GM21576 (cell line): Measurements from ENCODE around the gene SLC25A18.

Source experiments
- ATAC-seq: cut with Tn5 transposase; IDR thresholded peaks from one replicate; pipeline ENCODE4 v1.9.1; 2021; ENCODE audit warnings: mild to moderate bottlenecking, moderate library complexity; ENCODE audit not compliant: unreplicated experiment

SLC25A18 gene

GRCh38 chr22:17569971-17570511 lies 6.7 kb downstream of the SLC25A18 start:
- no peak for ATAC-seq

- ATAC-seq = no peak
These were observed 7.7 kb downstream of the SLC25A18 start for GRCh38 chr22:17570851-17571631.

- ATAC-seq = no peak
These were observed 11.9 kb downstream of the SLC25A18 start for GRCh38 chr22:17575151-17575550.

GRCh38 chr22:17575681-17576080 lies 12.4 kb downstream of the SLC25A18 start:
- no peak for ATAC-seq

GRCh38 chr22:17576470-17576869 lies 13.2 kb downstream of the SLC25A18 start:
- no peak for ATAC-seq

GRCh38 chr22:17578136-17578754 lies 14.9 kb downstream of the SLC25A18 start:
- ATAC-seq = no peak

GRCh38 chr22:17579535-17579981 lies 16.3 kb downstream of the SLC25A18 start:
- no peak for ATAC-seq

GRCh38 chr22:17580441-17581031 lies 17.2 kb downstream of the SLC25A18 start:
- no peak for ATAC-seq

GRCh38 chr22:17581056-17581455 lies 17.8 kb downstream of the SLC25A18 start:
- ATAC-seq = no peak

GRCh38 chr22:17581631-17582030 lies 18.3 kb downstream of the SLC25A18 start:
- no peak for ATAC-seq

GRCh38 chr22:17583151-17583550 lies 19.9 kb downstream of the SLC25A18 start:
- no peak for ATAC-seq

GRCh38 chr22:17586831-17587440 lies 23.6 kb downstream of the SLC25A18 start:
- no peak for ATAC-seq

- ATAC-seq = no peak
These were observed 24.3 kb downstream of the SLC25A18 start for GRCh38 chr22:17587629-17588028.

- ATAC-seq = no peak
These were observed 25.3 kb downstream of the SLC25A18 start for GRCh38 chr22:17588606-17589005.

GRCh38 chr22:17589810-17590375 lies 26.6 kb downstream of the SLC25A18 start:
- ATAC-seq = no peak

- no peak for ATAC-seq
These were observed 27.3 kb downstream of the SLC25A18 start for GRCh38 chr22:17590586-17590985.

- no peak for ATAC-seq
These were observed 28.9 kb downstream of the SLC25A18 start for GRCh38 chr22:17592201-17592600.

- no peak for ATAC-seq
These were observed 32.9 kb downstream of the SLC25A18 start for GRCh38 chr22:17596226-17596625.

GRCh38 chr22:17597217-17597616 lies 33.9 kb downstream of the SLC25A18 start:
- no peak for ATAC-seq

- ATAC-seq = no peak
These were observed 35.0 kb downstream of the SLC25A18 start for GRCh38 chr22:17598318-17598717.

- ATAC-seq = no peak
These were observed 37.7 kb downstream of the SLC25A18 start for GRCh38 chr22:17601031-17601430.
